Breast epithelium (tissue), 3 donors: Measurements from ENCODE around the gene DVL1.

Experiments
- CTCF ChIP-seq, 3 donors: fragments of 450-650 bp; IDR thresholded peaks; one replicate each; pipeline ENCODE4 v1.5.1; 2016 to 2017; ENCODE audit warnings: antibody characterized with exemption in 3 of 3, mild to moderate bottlenecking in 3 of 3, moderate library complexity in 3 of 3
- POLR2A ChIP-seq: fragments of 450-650 bp; IDR thresholded peaks from one replicate; pipeline ENCODE4 v1.6.1; 2016; ENCODE audit warnings: antibody characterized with exemption, mild to moderate bottlenecking, moderate library complexity

GRCh38 chr1:1395166-1395565 lies 45.9 kb upstream of the DVL1 start:
- TF ChIP-seq POLR2A, result no peak
- no peak for TF ChIP-seq CTCF (IDR thresholded peaks at IDR 0.05)
